Stimulated activated CD8-positive, alpha-beta memory T cell treated with anti-CD3 and anti-CD28 coated beads, Interleukin-15, amount 100 ng/mL, for 4 hours (primary cell): ENCODE data around the gene TEAD1.
"Not testable (repeated sequence)": the region's sequence is repeated elsewhere in the genome, so short reads cannot be mapped to it uniquely, and the experiment has no call there.

ENCODE experiments used
- DNase-seq, 2 donors: peaks; one replicate each; pipeline ENCODE4 v3.0.0-alpha.2; 2020; ENCODE audit warnings: low read depth in 2 of 2

The TEAD1 gene

GRCh38 chr11:12737024-12737423, 62.8 kb downstream of the TEAD1 start:
- DNase-seq: no peak

- DNase-seq: no peak
These were observed 67.5 kb downstream of the TEAD1 start for GRCh38 chr11:12741671-12742216.

- DNase-seq: no peak
These were observed 69.7 kb downstream of the TEAD1 start for GRCh38 chr11:12743834-12744449.

- DNase-seq: no peak
These were observed 70.7 kb downstream of the TEAD1 start for GRCh38 chr11:12744826-12745502.

- no peak for DNase-seq
These were observed 71.6 kb downstream of the TEAD1 start for GRCh38 chr11:12745787-12746186.

- DNase-seq: no peak
These were observed 72.4 kb downstream of the TEAD1 start for GRCh38 chr11:12746593-12747097.

GRCh38 chr11:12748561-12748960, 74.3 kb downstream of the TEAD1 start:
- no peak for DNase-seq

- DNase-seq: no peak
These were observed 75.2 kb downstream of the TEAD1 start for GRCh38 chr11:12749442-12749841.

GRCh38 chr11:12750181-12750580, 76.0 kb downstream of the TEAD1 start:
- DNase-seq: no peak

- no peak for DNase-seq
These were observed 78.8 kb downstream of the TEAD1 start for GRCh38 chr11:12752868-12753524.

GRCh38 chr11:12754021-12754420, 79.8 kb downstream of the TEAD1 start:
- no peak for DNase-seq

- DNase-seq: no peak
These were observed 80.5 kb downstream of the TEAD1 start for GRCh38 chr11:12754582-12755234.

- DNase-seq: no peak
These were observed 81.6 kb downstream of the TEAD1 start for GRCh38 chr11:12755510-12756453.

- no peak for DNase-seq
These were observed 82.2 kb downstream of the TEAD1 start for GRCh38 chr11:12756454-12756806.

GRCh38 chr11:12756867-12757266, 82.6 kb downstream of the TEAD1 start:
- DNase-seq: no peak

- DNase-seq: no peak
These were observed 83.2 kb downstream of the TEAD1 start for GRCh38 chr11:12757416-12757815.

- not testable (repeated sequence) for DNase-seq
These were observed 83.9 kb downstream of the TEAD1 start for GRCh38 chr11:12758117-12758516.

GRCh38 chr11:12761029-12761428, 86.8 kb downstream of the TEAD1 start:
- no peak for DNase-seq

- DNase-seq: no peak
These were observed 88.1 kb downstream of the TEAD1 start for GRCh38 chr11:12762278-12762677.

- DNase-seq: no peak
These were observed 88.6 kb downstream of the TEAD1 start for GRCh38 chr11:12762696-12763324.
